ENCODE results near the gene MR1.

The MR1 gene

DNA sequence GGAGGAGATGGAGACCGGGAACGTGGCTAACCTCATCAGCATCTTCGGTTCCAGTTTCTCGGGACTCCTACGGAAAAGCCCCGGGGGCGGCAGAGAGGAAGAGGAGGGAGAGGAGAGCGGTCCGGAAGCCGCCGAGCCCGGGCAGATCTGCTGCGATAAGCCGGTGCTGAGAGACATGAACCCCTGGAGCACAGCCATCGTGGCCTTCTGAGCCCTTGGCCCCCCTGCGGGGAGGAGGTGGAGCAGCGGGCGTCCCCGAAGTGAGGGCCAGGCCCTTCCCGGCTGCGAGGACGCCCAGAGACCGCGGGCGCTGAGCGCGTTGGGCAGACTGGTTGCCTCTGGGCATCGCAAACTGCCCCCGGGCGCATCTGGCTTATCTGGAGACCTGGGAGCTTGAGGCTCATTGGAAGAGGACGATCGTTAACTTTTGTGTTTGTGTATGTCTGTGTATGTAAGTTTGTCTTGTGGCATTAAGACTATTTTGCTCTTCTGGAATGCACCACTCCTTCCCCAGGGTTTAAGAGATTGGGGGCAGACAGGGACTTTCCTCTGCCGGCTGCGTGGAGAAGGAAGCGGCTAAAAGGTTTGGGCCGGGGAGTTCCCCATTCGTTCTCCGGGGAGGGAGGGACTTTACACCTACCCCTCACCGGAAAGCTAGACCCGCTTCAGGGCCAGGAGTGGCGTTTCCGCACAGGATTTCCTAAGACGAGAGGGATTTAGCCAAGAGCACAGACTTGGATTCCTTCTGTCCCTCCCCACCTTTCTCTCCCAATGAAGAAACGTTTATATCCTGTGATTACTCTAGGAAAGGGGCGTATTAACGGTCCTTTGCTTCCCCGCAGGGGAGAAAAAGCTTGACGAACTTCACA is 56.1 kb downstream of the MR1 start (continued):
- TF ChIP-seq, protein P1, sequence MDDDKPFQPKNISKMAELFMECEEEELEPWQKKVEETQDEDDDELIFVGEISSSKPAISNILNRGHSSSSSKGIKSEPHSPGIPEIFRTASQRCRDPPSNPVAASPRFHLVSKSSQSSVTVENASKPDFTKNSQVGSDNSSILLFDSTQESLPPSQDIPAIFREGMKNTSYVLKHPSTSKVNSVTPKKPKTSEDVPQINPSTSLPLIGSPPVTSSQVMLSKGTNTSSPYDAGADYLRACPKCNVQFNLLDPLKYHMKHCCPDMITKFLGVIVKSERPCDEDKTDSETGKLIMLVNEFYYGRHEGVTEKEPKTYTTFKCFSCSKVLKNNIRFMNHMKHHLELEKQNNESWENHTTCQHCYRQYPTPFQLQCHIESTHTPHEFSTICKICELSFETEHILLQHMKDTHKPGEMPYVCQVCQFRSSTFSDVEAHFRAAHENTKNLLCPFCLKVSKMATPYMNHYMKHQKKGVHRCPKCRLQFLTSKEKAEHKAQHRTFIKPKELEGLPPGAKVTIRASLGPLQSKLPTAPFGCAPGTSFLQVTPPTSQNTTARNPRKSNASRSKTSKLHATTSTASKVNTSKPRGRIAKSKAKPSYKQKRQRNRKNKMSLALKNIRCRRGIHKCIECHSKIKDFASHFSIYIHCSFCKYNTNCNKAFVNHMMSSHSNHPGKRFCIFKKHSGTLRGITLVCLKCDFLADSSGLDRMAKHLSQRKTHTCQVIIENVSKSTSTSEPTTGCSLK (tag by site-specific recombination; IDR thresholded peaks at IDR 0.05): no peak
- TF ChIP-seq ZBTB20 (tag by site-specific recombination; IDR thresholded peaks at IDR 0.05) (peak; percentile 86), REPIN1 (tag by site-specific recombination; IDR thresholded peaks at IDR 0.05; ENCODE audit: low read depth) (no peak), ZNF169 (tag by site-specific recombination; IDR thresholded peaks at IDR 0.05) (no peak), ZBTB17 (tag by site-specific recombination; IDR thresholded peaks at IDR 0.05) (peak; percentile 46; the same call in 1 of the 2 replicates), ZNF248 (tag by site-specific recombination; IDR thresholded peaks at IDR 0.05) (no peak), ZFHX2 (tag by site-specific recombination; conservative IDR thresholded peaks at IDR 0.05) (no peak; the same call in 1 of the 2 replicates), ZFP37 (tag by site-specific recombination; IDR thresholded peaks at IDR 0.05) (peak; percentile 90), KLF1 (tag by site-specific recombination; IDR thresholded peaks at IDR 0.05) (peak; percentile 18; the same call in 1 of the 2 replicates), ZNF391 (tag by site-specific recombination; IDR thresholded peaks at IDR 0.05; ENCODE audit: borderline replicate concordance, low read depth) (peak; percentile 55; the same call in 1 of the 2 replicates), IKZF3 (tag by site-specific recombination; IDR thresholded peaks at IDR 0.05) (no peak), ZNF610 (tag by site-specific recombination; IDR thresholded peaks at IDR 0.05; ENCODE audit: borderline replicate concordance) (no peak), GLIS2 (tag by site-specific recombination; IDR thresholded peaks at IDR 0.05) (peak; percentile 71), ZBTB8A (tag by site-specific recombination; IDR thresholded peaks at IDR 0.05) (peak; percentile 93), ZEB2 (tag by site-specific recombination; IDR thresholded peaks at IDR 0.05) (peak; percentile 73), EGR2 (tag by site-specific recombination; IDR thresholded peaks at IDR 0.05; ENCODE audit: low read depth) (peak; percentile 26; the same call in 1 of the 2 replicates), YY2 (tag by site-specific recombination; IDR thresholded peaks at IDR 0.05) (no peak), ZNF768 (tag by site-specific recombination; IDR thresholded peaks at IDR 0.05) (no peak), ZNF830 (tag by site-specific recombination; IDR thresholded peaks at IDR 0.05; ENCODE audit: low read depth) (no peak), ZNF473 (tag by site-specific recombination; IDR thresholded peaks at IDR 0.05) (no peak), ZNF341 (tag by site-specific recombination; IDR thresholded peaks at IDR 0.05; ENCODE audit: low read depth) (peak; percentile 89)
- TF ChIP-seq, protein P2, sequence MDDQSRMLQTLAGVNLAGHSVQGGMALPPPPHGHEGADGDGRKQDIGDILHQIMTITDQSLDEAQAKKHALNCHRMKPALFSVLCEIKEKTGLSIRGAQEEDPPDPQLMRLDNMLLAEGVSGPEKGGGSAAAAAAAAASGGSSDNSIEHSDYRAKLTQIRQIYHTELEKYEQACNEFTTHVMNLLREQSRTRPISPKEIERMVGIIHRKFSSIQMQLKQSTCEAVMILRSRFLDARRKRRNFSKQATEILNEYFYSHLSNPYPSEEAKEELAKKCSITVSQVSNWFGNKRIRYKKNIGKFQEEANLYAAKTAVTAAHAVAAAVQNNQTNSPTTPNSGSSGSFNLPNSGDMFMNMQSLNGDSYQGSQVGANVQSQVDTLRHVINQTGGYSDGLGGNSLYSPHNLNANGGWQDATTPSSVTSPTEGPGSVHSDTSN (CRISPR knock-in tag; IDR thresholded peaks at IDR 0.05): no peak
- TF ChIP-seq, protein P3, sequence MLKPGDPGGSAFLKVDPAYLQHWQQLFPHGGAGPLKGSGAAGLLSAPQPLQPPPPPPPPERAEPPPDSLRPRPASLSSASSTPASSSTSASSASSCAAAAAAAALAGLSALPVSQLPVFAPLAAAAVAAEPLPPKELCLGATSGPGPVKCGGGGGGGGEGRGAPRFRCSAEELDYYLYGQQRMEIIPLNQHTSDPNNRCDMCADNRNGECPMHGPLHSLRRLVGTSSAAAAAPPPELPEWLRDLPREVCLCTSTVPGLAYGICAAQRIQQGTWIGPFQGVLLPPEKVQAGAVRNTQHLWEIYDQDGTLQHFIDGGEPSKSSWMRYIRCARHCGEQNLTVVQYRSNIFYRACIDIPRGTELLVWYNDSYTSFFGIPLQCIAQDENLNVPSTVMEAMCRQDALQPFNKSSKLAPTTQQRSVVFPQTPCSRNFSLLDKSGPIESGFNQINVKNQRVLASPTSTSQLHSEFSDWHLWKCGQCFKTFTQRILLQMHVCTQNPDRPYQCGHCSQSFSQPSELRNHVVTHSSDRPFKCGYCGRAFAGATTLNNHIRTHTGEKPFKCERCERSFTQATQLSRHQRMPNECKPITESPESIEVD (tag by site-specific recombination; IDR thresholded peaks at IDR 0.05): no peak
- TF ChIP-seq, protein P4, sequence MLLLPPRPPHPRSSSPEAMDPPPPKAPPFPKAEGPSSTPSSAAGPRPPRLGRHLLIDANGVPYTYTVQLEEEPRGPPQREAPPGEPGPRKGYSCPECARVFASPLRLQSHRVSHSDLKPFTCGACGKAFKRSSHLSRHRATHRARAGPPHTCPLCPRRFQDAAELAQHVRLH (tag by site-specific recombination; IDR thresholded peaks at IDR 0.05): no peak
- TF ChIP-seq, protein P5, sequence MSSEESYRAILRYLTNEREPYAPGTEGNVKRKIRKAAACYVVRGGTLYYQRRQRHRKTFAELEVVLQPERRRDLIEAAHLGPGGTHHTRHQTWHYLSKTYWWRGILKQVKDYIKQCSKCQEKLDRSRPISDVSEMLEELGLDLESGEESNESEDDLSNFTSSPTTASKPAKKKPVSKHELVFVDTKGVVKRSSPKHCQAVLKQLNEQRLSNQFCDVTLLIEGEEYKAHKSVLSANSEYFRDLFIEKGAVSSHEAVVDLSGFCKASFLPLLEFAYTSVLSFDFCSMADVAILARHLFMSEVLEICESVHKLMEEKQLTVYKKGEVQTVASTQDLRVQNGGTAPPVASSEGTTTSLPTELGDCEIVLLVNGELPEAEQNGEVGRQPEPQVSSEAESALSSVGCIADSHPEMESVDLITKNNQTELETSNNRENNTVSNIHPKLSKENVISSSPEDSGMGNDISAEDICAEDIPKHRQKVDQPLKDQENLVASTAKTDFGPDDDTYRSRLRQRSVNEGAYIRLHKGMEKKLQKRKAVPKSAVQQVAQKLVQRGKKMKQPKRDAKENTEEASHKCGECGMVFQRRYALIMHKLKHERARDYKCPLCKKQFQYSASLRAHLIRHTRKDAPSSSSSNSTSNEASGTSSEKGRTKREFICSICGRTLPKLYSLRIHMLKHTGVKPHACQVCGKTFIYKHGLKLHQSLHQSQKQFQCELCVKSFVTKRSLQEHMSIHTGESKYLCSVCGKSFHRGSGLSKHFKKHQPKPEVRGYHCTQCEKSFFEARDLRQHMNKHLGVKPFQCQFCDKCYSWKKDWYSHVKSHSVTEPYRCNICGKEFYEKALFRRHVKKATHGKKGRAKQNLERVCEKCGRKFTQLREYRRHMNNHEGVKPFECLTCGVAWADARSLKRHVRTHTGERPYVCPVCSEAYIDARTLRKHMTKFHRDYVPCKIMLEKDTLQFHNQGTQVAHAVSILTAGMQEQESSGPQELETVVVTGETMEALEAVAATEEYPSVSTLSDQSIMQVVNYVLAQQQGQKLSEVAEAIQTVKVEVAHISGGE (tag by site-specific recombination; conservative IDR thresholded peaks at IDR 0.05; ENCODE audit: low read depth): no peak; the same call in 1 of the 2 replicates
- TF ChIP-seq, protein P6, sequence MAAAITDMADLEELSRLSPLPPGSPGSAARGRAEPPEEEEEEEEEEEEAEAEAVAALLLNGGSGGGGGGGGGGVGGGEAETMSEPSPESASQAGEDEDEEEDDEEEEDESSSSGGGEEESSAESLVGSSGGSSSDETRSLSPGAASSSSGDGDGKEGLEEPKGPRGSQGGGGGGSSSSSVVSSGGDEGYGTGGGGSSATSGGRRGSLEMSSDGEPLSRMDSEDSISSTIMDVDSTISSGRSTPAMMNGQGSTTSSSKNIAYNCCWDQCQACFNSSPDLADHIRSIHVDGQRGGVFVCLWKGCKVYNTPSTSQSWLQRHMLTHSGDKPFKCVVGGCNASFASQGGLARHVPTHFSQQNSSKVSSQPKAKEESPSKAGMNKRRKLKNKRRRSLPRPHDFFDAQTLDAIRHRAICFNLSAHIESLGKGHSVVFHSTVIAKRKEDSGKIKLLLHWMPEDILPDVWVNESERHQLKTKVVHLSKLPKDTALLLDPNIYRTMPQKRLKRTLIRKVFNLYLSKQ (tag by site-specific recombination; IDR thresholded peaks at IDR 0.05; ENCODE audit: borderline replicate concordance): no peak
- TF ChIP-seq, protein P7, sequence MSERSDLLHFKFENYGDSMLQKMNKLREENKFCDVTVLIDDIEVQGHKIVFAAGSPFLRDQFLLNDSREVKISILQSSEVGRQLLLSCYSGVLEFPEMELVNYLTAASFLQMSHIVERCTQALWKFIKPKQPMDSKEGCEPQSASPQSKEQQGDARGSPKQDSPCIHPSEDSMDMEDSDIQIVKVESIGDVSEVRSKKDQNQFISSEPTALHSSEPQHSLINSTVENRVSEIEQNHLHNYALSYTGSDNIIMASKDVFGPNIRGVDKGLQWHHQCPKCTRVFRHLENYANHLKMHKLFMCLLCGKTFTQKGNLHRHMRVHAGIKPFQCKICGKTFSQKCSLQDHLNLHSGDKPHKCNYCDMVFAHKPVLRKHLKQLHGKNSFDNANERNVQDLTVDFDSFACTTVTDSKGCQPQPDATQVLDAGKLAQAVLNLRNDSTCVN (tag by site-specific recombination; optimal IDR thresholded peaks at IDR 0.05): peak; percentile 82

Data from HEK293 (cell line).